HG02798 (cell line): ENCODE data around the gene KRTAP10-6.
"Not testable (repeated sequence)": the region's sequence is repeated elsewhere in the genome, so short reads cannot be mapped to it uniquely, and the experiment has no call there.

Experiments used
- ATAC-seq: cut with Tn5 transposase; IDR thresholded peaks from one replicate; pipeline ENCODE4 v1.9.1; 2021; ENCODE audit warnings: mild to moderate bottlenecking; ENCODE audit not compliant: unreplicated experiment, poor library complexity

The KRTAP10-6 gene

DNA sequence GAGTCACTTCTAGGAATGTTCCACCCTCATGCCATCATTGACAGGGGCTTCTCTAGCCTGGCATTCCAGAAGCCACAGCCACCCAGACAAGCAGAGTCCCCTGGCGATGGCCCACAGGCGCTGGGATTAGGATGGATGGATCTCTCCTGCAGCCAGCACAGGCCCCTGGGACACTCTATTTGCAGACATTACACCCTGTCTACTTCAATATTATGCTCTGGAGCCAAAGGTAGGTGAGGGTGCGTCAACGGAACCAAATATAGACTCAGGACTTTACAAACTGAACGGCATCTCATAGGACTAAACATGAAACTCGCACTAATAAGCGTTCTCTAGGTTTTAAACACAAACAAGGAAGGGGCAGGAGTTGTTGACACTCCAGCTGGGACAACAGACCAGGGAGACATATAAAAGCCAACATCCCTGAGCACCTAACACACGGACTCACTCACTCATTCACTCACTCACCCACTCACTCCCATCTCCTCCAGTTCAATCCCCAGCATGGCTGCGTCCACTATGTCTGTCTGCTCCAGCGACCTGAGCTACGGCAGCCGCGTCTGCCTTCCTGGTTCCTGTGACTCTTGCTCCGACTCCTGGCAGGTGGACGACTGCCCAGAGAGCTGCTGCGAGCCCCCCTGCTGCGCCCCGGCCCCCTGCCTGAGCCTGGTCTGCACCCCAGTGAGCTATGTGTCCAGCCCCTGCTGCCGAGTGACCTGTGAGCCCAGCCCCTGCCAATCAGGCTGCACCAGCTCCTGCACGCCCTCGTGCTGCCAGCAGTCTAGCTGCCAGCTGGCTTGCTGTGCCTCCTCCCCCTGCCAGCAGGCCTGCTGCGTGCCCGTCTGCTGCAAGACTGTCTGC is 8.0 kb upstream of the KRTAP10-6 start, which contains the start of gene KRTAP10-7:
KRTAP10-7 (plus strand) TSS at position 480 of the 861 bp plus-strand sequence; CDS start at position 505, 25 bp downstream.
- not testable (repeated sequence) for ATAC-seq

DNA sequence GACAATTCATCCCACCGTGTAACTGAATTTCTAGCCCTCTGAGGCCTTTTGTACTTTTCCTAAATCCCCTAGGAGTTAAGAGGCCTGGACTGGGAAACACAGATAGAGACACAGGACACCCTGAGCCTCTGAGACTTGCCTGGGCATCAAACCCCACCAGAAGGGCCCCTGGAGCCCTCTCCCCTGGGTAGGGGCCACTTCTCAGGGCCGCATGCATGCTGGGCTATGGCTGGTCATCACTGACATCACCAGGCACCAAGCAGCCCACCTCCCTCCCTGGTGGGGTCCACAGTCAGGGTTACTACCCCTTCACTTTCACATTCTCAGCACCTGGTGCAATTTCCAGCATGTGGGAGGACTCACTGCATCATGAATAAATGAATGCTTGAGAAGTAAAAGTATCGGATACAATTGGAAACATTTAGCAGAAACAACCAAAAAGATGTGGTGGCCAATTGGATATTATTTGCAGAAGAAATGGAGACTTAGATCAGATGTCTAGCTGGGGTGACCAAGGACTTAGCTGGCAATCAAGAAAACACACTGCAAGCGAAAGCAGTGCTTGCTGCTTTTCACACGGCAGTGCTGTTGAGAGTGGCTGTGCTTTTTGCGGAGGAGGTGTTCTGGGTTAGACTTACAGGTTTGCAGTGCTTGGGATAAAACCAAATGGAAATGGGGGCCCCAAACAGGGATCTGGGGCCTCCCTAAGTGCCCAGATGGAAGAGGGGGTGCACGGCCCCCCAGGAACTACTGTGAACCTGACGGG is 7.1 kb upstream of the KRTAP10-6 start:
- no peak for ATAC-seq

DNA sequence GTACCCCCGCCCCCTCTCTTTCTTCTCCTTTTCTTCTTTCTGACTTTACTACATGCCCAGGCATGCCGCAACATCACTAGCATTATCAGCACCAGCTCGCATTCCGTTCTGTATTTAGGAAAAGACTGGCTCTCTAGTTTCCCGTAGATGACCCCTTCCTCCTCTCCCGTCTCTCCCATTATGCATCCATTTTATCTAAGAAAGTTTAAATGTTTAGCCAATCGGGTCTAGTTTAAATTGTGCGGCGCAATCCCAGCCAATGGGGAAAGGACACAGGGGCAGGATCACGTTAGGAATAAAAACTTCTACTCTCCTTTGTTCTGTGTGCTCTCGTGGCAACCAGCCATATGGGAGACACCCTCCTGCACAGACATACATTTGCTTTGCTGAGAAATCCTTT is 5.8 kb upstream of the KRTAP10-6 start:
- ATAC-seq, result no peak

DNA sequence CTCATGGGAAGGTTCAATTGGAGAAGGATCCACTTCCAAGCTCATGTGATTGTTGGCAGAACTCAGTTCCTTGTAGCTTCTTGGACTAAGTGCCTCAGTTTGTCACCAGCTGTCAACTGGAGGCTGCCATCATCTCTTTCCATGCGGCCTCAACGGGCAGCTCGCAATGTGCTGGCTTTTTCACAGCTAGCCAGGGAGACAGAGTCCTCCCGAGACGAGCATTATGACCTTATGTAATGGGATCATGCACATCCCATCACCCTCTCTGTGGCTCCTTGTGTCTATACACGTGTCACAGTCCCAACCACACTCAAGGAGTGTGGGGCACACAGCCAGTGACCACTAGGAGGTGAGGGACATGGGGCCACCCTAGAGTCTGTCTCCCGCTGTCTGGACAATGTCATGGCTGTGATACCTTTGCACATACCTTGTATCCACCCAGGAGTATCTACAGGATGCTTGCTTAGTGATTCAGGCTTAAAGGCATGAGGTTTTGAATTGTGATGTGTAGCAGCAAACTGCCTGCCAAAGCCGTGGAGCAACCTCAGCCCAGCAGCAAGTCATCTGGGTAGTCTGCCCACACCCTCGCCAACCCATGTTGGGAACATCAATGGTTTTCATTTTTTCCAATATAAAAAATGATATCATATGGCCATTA is 3.9 kb upstream of the KRTAP10-6 start:
- ATAC-seq, result no peak

DNA sequence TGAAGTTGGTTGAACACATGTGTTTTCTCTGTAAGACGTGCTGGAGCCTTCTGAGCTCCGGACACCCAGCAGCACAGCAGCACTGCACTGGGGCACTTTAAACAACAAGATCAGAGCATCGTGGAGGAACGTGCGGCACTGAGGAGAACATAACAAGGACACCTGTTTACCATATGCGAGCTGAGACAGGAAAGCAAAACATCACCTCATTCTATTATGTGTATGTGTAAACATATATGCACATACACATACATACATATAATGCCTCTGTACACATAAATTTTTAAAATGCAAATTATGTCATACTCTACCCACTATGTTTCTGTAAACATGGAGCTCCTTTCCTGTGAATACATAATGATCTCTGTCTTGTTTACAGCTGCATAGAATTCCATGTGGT is 3.2 kb upstream of the KRTAP10-6 start:
- no peak for ATAC-seq

DNA sequence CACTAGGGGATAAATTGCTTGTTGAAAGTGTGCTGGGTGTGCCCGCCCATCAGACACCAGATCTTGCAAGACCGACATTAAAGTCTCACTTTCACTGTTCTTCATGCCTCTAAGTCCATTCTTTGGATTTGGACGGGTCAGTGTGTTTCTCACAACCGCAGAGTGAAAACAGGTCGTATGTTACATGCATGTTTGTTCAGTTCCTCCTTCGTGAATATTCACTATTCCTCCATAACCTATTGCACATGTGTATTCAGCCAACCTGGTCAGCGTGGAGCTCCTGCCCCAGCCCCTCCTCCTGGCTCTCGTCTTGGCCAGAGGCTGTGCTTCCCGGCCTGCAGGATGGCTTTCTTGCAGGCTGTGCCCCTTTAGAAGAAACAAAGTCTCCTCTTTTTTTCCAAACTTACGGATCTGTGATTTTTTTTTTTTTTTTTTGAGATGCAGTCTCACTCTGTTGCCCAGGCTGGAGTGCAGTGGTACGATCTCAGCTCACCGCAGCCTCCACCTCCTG is 2.2 kb upstream of the KRTAP10-6 start:
- no peak for ATAC-seq

DNA sequence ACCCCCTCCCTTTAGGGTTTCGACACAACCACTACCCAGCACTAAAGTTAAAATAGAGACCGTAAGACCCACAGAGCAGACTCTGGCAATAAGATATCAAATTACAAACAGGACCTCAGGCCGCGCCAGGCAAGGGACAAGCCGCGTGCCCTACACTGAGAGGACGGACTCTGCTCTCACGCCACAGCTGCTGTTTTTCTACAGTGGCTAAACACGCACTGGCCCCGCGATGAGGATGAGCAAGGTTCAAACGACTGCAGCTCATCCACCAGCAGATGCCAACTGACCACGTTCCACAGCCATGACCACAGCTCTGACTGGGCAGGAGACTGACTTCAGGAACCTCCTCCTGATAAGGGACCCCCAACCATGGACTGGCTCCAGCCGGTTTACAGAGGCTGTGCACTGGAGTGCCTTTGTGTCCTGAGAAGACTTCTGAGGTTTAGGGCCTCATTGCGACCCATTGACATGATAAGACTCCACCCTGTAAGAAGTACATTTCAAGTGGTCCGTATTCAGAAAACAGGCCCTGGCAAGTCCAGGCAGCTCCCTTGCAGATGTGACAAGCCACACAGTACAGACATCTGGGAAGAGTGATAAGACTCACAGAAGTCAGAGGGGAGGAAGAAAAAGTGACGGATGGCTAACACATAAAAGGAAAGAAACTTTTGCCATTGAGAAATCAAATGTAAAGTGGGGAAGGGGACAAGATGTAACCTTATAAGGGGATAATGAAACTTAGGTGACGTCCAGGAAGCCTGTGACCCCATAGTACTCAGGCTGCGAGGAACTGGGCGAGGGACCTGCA is 1.5 kb upstream of the KRTAP10-6 start:
- no peak for ATAC-seq

DNA sequence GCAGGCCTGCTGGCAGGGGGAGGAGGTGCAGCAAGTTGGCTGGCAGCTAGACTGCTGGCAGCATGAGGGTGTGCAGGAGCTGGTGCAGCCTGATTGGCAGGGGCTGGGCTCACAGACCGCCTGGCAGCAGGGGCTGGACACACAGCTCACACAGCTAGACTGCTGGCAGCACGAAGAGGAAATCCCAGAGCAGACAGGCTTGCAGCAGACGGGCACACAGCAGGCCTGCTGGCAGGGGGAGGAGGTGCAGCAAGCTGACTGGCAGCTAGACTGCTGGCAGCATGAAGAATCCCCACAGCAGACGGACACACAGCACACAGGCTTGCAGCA is 539 bp downstream of the KRTAP10-6 start:
- not testable (repeated sequence) for ATAC-seq

DNA sequence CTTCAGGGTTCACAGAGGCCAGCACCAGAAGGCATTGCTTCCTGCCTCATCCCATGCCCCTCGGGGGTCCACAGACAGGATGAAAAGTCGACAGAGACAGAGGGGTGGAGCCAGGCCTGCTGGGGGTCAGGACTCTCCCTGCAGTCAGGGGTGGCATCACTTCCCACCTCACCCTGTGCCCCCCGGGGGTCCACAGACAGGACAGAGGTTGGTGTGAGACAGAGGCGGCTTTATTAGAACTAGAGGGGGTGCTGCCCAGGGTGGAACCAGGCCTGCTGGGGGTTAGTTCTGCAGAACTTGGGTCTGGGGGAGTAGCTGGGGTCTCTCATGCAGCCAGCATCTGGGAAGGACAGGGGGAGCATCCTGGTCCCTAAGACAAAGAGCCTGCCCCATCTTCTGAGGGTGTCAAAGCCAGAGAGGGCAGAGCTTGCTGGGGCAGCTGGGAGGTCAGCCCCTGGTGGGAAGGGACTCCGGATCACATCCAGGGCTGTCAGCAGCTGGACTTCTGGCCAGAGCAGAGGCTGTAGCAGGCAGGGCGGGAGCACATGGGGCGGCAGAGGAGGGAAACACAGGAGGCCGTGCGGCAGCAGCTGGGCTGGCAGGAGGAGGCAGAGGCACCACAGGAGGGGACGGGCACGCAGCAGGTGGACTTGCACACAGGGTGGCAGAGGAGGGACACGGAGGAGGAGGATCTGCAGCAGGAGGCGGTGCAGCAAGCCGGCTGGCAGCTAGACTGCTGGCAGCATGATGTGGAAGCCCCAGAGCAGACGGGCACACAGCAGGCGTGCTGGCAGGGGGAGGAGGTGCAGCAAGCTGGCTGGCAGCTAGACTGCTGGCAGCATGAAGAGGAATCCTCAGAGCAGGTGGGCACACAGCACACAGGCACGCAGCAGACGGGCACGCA is 1.2 kb downstream of the KRTAP10-6 start:
- ATAC-seq, result not testable (repeated sequence)

DNA sequence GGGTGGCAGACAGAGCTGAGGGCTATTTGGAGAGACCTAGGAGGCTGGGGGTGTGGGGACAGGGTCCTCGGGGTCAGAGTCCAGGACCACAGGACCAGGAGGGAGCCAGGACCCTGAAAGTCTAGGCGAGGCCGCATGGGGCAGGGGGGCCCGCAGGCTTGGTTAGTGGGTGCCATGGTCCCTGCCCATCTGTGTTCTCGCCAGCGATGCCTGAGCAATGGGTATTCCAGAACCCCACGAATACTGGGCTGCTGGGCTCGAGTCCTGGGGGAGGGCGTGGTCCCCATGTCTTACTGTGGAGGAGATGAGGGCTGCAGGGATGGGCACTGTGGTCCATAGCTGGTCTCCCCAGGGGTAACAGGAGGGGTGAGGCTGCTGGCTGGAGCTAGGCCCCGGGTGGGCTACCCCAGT is 2.0 kb downstream of the KRTAP10-6 start:
- no peak for ATAC-seq

DNA sequence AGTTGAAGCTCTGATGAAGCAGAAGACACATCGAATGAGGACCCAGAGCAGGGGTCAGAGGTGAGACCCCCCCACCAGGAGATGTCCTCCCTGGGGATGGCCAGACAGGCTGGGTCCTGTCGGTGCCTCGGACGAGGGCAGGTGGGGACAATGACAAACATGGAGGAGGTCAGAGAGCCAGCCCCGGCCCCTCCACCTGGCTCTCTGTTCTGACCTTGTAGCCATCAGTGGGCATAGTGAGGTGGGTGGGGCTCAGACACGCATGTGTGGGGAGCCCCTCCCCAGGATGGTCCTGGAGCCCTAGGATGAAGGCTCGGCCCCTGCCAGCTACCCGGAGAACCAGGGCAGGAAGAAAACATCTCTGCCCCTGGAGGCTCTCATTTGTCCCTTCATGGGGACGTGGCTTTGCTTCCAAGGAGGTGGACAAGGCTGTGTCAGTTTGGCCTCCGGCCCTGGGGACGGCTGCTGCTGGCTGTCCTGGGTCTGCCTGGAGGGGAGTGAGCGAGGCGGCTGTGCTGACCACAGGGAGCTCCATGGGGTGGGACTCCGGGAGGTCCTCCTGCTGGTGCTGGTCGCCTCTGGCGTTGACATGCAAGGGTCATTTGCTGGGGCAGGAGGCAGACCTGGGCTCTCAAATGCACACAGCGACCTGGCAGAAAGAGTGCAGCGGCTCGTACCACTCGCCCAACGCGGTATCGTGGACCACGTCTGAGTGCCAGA is 2.6 kb downstream of the KRTAP10-6 start:
- ATAC-seq, result no peak

DNA sequence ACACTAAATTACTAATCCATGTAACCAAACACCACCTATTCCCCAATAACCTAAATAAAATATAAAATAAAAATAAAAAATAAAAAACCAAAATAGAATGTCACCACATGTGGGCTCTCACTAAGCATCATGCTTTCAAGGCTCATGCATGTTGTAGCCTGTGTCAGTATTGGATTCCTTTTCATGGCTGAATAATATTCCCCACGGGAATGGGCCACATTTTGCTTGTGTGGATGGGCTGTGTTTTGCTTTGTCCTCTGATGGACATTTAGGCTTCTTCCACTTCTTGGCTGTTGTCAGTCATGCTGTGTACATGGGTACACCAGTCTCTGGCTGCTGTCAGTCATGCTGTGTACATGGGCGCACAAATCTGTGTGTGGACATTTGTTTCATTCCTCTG is 3.2 kb downstream of the KRTAP10-6 start:
- no peak for ATAC-seq

DNA sequence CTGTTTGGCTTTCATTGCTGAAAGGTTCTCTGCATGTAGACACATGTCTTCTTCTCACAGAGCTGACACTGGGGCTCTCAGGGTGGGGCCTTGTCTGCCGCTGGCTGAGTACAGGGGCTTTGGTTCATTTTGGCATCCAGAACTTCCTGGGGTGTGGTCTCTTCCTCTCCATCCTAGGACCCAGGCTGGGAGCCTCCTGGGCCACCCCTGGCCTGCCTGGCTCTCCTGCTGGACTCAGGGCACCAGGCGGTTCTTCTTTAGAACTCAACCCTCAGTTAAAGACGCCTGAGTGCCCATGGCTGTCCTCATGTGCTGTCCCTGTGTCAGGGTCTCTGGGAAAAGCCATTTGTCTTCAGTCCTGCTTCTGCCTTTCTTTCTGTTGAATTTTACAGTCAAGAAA is 6.4 kb downstream of the KRTAP10-6 start:
- ATAC-seq, result no peak

DNA sequence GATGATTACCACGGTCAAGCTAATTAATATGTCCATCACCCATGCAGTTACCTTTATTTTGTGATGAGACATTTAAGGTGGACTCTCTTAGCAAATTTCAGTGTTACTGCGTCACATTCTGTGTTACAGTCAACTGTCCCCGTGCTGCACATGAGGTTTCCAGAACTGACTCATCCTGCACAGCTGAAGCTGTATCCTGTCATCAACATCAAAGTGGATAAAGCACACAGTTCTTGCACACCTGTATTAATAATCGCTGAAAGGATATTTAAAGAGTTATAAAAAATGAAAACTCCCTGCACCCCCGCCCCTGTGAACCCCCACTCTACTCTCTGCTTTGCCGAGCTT is 8.5 kb downstream of the KRTAP10-6 start:
- ATAC-seq, result no peak

DNA sequence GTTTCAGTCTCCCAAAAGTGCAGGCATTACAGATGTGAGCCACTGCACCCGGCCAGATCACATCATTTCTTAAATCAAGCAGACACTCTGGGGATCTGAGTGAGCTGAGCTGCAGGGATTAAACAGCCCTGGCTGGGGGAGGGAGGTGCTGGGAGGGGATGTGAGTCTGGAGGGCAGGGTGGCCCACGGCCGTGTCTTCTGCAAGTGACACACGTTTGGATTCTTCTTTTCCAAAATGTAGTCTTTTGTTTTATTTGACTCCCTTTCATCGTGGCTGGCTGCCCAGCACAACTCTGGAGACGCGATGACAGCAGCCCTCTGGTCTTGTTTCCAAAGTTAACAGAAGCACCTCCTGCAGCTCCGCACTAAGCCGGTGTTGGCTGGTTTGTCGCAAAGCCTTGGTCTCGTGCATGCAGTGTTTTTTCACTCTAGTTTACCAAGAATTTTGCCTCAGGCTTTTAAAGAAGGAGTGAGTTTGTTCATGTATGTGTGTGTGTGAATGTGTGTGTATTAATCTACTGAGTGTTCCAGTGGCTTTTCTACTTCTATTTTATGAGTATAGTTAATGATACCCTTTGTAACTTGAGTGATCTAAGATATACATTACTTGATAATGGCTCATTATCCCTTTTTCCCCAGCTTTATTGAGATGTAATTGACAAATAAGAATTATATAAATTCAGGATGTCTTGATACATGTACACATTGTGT is 9.1 kb downstream of the KRTAP10-6 start:
- no peak for ATAC-seq

DNA sequence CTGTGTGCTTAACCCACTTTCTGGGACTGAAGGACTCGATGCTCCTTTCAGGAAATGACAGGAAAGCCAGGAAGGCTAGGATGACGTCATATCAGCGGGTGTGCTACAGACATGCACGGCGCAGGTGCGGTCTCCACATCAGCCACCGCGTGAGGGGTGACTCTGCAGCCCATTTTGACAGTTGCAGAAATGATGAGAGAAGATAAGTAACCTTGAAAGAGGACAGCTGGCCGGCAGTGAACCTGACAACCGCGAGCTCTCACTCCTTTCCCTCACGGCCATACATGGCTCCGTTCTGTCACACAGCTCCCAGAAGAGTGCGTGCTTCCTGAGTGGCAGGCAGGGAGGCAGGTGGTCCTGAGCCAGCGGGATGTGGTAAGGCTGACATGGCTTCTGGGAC is 10.2 kb downstream of the KRTAP10-6 start:
- no peak for ATAC-seq

DNA sequence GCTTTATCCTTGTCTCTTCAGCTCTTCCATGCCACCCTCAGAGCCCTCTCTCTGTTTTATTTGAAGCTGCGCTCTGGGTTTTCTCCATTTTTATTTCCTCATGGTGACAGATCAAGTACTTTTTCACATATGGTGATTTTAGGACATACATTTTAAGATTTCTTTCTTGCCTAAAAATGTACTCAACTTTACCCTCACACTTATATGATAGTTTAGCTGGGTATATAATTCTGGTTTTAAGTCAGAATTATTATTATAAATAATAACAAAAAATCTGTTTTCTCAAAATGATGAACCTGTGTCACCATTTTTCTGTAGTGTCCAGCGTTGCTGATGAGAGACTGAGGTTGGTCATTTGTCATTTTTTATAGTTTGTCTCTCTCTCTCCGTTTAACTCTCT is 11.1 kb downstream of the KRTAP10-6 start:
- no peak for ATAC-seq
